ENCODE data around the gene YES1. TPM values are rescaled to one million over a fixed set of nuclear protein-coding genes. Genes with fewer than 3 reads are reported as not detected.
A peak's percentile ranks its signal among the peaks of the same experiment; 100 is the strongest.

YES1 gene
- total RNA-seq, 4 donors from 2014 or later, result 49.4 to 128 (median 96.0) TPM

- WGBS, 2 donors (ENCODE audit: low coverage in 1 of 2), result 73 to 100% methylated on average over 2 to 8 of the region's 8 CpGs
- in situ Hi-C loops (cut with MboI; ENCODE audit: low pct_ligation_motif_present in 1 of 4, low pct_unique_long_range_greater_than_20kb in 1 of 4, low sequenced_read_pairs in 3 of 4) (loop anchor here (5.0 to 10.0 kb wide), 5 partner anchors 89 to 212 kb away; no protein-coding TSS in a partner anchor), intact Hi-C loops (cut with DNase I; ENCODE audit: low total_unique reads) (loop anchor here (5.0 to 10.0 kb wide), 2 partner anchors 92 to 209 kb away; no protein-coding TSS in a partner anchor)
Observed at GRCh38 chr18:834082-834720, 22.2 kb upstream of the YES1 start.

GRCh38 chr18:833197-833596, 21.2 kb upstream of the YES1 start:
- Histone ChIP-seq H3K27me3 (no peaks in the 10 kb centered on the region), H3K27ac (no peak overlapping the region), H3K9me3 (no peaks in the 10 kb centered on the region), H3K4me1 (peaks cover 0 to 7% (median 1%) of the 10 kb centered on the region in 4 donors), H3K36me3 (no peaks in the 10 kb centered on the region), H3K4me3 (no peak overlapping the region)
- DNase-seq, result no peak
- intact Hi-C loops (cut with DNase I; ENCODE audit: low total_unique reads), result loop anchor here (5.0 to 10.0 kb wide), 2 partner anchors 91 to 208 kb away; no protein-coding TSS in a partner anchor
- in situ Hi-C loops (cut with MboI; ENCODE audit: low pct_ligation_motif_present in 1 of 4, low pct_unique_long_range_greater_than_20kb in 1 of 4, low sequenced_read_pairs in 3 of 4), result loop anchor here (5.0 to 10.0 kb wide), 5 partner anchors 88 to 211 kb away; no protein-coding TSS in a partner anchor
- WGBS, 2 donors (ENCODE audit: low coverage in 1 of 2), result 80 to 93% methylated on average over 1 to 4 of the region's 4 CpGs
- TF ChIP-seq POLR2A (IDR thresholded peaks at IDR 0.05), result no peak

More at GRCh38 chr18:834082-834720, 22.2 kb upstream of the YES1 start:
- H3K9me3 ChIP-seq, result no peaks in the 10 kb centered on the region
- no peak for DNase-seq
- H3K36me3 ChIP-seq, result no peaks in the 10 kb centered on the region
- no peak overlapping the region for H3K27ac ChIP-seq
- TF ChIP-seq EP300 (IDR thresholded peaks at IDR 0.05; ENCODE audit: low read depth) (no peak), CTCF (IDR thresholded peaks at IDR 0.05) (no peak), POLR2A (IDR thresholded peaks at IDR 0.05) (no peak), POLR2AphosphoS5 (IDR thresholded peaks at IDR 0.05) (no peak)
- H3K27me3 ChIP-seq, result no peaks in the 10 kb centered on the region
- peaks cover 0 to 10% (median 1%) of the 10 kb centered on the region in 4 donors for H3K4me1 ChIP-seq
- no peak overlapping the region for H3K4me3 ChIP-seq

GRCh38 chr18:832085-832681, 20.1 kb upstream of the YES1 start:
- intact Hi-C loops (cut with DNase I; ENCODE audit: low total_unique reads), result loop anchor here (5.0 to 10.0 kb wide), 2 partner anchors 90 to 207 kb away; no protein-coding TSS in a partner anchor
- no peaks in the 10 kb centered on the region for H3K27me3 ChIP-seq
- TF ChIP-seq POLR2AphosphoS5 (IDR thresholded peaks at IDR 0.05) (no peak), CTCF (IDR thresholded peaks at IDR 0.05) (peak in 4 of 5 experiments; percentile 19 to 58 (median 28))
- peak; percentile 65 for DNase-seq
- H3K9me3 ChIP-seq, result no peaks in the 10 kb centered on the region
- peaks cover 0 to 7% (median 1%) of the 10 kb centered on the region in 4 donors for H3K4me1 ChIP-seq
- in situ Hi-C loops (cut with MboI; ENCODE audit: low pct_ligation_motif_present in 1 of 4, low pct_unique_long_range_greater_than_20kb in 1 of 4, low sequenced_read_pairs in 3 of 4), result loop anchor here (5.0 to 10.0 kb wide), 5 partner anchors 87 to 210 kb away; no protein-coding TSS in a partner anchor
- 42 to 45% methylated on average over 13 to 16 of the region's 16 CpGs for WGBS, 2 donors (ENCODE audit: low coverage in 1 of 2)
- H3K36me3 ChIP-seq, result no peaks in the 10 kb centered on the region
- H3K27ac ChIP-seq, result no peak overlapping the region
- H3K4me3 ChIP-seq, result peak overlapping the region in 1 of 4 donors; percentile 18

- Histone ChIP-seq H3K27ac (no peak overlapping the region), H3K27me3 (no peaks in the 10 kb centered on the region), H3K4me1 (peaks cover 0 to 7% (median 1%) of the 10 kb centered on the region in 4 donors), H3K4me3 (no peak overlapping the region), H3K9me3 (no peaks in the 10 kb centered on the region), H3K36me3 (no peaks in the 10 kb centered on the region)
- DNase-seq, result no peak
- intact Hi-C loops (cut with DNase I; ENCODE audit: low total_unique reads), result loop anchor here (5.0 to 10.0 kb wide), 2 partner anchors 88 to 206 kb away; no protein-coding TSS in a partner anchor
- 33 to 38% methylated on average over 3 to 5 of the region's 5 CpGs for WGBS, 2 donors (ENCODE audit: low coverage in 1 of 2)
- in situ Hi-C loops (cut with MboI; ENCODE audit: low pct_ligation_motif_present in 1 of 4, low pct_unique_long_range_greater_than_20kb in 1 of 4, low sequenced_read_pairs in 3 of 4), result loop anchor here (5.0 to 10.0 kb wide), 5 partner anchors 86 to 208 kb away; no protein-coding TSS in a partner anchor
- no peak for TF ChIP-seq CTCF (IDR thresholded peaks at IDR 0.05)
- no peak for TF ChIP-seq POLR2AphosphoS5 (IDR thresholded peaks at IDR 0.05)
- TF ChIP-seq EP300 (IDR thresholded peaks at IDR 0.05; ENCODE audit: low read depth), result no peak
- TF ChIP-seq POLR2A (IDR thresholded peaks at IDR 0.05), result no peak
Observed at GRCh38 chr18:830315-830901, 18.4 kb upstream of the YES1 start.

Data from transverse colon (tissue), 4 donors.